ENCODE measurements around the gene C19orf25. TPM values are rescaled to one million over a fixed set of nuclear protein-coding genes. Genes with fewer than 3 reads are reported as not detected.

Gene C19orf25
- total RNA-seq, 4 donors from 2014 or later: 35.5 to 68.5 (median 61.9) TPM

DNA sequence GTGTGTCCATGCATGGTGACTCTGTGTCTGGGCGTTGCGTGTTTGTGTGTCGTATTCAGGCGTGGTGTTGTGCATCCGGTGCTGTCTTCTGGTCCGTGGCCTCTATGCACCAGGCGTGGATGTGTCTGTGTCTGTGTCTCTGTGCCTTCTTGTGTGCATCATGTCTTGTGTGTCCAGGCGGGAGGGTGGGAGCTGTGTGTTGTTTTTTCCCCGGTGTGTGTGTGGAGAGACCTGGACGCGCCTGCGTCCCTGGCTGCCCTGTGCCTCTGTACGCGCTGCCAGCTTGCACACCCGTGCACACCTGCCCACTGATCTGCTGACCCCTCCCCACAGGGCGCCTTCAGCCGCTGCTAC lies 45.9 kb upstream of the C19orf25 start:
- Histone ChIP-seq H3K27ac (no peak overlapping the region), H3K4me3 (no peak overlapping the region), H3K9me3 (no peaks in the 10 kb centered on the region), H3K36me3 (no peaks in the 10 kb centered on the region), H3K27me3 (peaks cover 0 to 28% of the 10 kb centered on the region in 2 donors), H3K4me1 (peaks cover 0 to 7% (median 3%) of the 10 kb centered on the region in 4 donors)
- TF ChIP-seq, protein P1, sequence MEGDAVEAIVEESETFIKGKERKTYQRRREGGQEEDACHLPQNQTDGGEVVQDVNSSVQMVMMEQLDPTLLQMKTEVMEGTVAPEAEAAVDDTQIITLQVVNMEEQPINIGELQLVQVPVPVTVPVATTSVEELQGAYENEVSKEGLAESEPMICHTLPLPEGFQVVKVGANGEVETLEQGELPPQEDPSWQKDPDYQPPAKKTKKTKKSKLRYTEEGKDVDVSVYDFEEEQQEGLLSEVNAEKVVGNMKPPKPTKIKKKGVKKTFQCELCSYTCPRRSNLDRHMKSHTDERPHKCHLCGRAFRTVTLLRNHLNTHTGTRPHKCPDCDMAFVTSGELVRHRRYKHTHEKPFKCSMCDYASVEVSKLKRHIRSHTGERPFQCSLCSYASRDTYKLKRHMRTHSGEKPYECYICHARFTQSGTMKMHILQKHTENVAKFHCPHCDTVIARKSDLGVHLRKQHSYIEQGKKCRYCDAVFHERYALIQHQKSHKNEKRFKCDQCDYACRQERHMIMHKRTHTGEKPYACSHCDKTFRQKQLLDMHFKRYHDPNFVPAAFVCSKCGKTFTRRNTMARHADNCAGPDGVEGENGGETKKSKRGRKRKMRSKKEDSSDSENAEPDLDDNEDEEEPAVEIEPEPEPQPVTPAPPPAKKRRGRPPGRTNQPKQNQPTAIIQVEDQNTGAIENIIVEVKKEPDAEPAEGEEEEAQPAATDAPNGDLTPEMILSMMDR (IDR thresholded peaks at IDR 0.05): no peak
- no peak for TF ChIP-seq POLR2A (IDR thresholded peaks at IDR 0.05)
- DNase-seq: no peak

DNA sequence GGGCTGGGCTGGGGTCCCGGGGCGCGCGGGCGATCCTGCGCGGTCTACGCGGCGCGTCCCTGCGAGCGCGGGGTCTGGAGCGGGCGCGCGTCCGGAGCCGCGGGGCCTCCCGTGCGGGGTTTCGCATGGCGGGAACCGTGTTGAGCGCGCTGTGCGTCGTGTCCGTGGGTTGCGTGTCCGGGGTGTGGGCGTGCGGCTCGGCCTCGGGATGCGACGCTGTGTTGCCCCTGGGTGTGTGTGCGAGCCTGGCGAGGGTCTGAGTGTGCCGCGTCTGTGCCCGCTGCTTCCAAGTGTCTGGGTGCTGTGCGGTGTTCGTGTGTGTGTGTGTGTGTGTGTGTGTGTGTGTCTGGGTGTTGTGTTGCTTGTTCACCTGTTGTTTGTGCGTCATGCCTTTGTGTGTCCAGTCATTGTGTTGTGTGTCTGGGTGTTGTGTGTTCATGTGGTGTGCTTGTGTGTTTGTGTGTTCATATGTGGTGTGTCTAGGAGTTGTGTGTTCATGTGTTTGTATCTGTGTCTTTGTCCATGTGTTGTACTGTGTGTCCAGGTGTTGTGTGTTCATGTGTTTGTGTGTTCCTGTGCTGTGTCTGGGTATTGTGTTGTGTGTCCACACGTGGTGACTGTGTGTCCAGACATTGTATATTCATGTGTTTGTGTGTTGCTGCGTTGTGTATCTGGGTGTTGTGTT lies 45.4 kb upstream of the C19orf25 start:
- Histone ChIP-seq H3K9me3 (no peaks in the 10 kb centered on the region), H3K27ac (no peak overlapping the region), H3K36me3 (no peaks in the 10 kb centered on the region), H3K4me3 (peak overlapping the region in 2 of 4 donors; percentile 26 to 34), H3K4me1 (peaks cover 0 to 7% (median 3%) of the 10 kb centered on the region in 4 donors), H3K27me3 (peaks cover 0 to 28% of the 10 kb centered on the region in 2 donors)
- no peak for TF ChIP-seq POLR2A (IDR thresholded peaks at IDR 0.05)
- TF ChIP-seq, protein P1 (IDR thresholded peaks at IDR 0.05): no peak
- no peak for DNase-seq

DNA sequence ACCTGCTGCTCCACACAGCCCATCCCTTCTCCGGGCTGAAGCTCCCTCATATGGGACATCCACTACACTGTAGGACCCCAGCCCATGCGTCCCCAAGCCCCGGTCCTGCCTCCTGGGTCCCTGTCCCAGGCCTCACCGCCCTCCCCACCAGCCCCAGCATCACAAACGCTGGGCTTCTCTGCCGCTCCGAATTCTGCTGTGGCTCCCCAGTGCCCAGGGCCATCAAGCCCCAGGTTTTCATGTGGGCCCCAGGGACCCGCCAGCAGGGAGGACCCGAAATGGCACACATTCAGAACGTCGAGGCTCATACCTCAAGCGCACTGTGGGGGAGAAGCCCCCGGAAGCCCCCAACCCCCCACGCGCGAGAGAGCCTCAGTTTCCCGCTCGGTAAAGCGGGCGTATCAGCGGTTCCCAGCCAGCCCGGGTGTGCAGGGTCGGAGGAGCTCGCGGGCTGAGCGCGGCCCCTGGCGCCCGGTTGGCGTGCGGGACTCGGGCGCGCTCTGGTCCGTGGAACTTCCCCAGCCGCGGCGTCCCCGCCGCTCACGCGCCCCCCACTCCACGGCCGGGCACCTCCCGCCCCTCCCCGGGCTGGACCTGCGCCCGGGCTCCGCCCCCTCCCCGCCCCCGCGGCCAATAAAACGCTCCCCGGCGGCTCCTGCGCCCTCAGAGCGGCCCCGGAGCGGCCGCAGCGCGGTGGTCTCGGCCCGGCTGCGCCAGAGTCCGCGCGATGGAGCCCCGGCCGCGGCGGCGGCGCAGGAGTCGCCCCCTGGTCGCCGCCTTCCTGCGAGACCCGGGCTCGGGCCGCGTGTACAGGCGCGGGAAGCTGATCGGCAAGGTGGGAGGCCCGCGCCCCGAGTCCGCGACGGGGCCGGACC lies 44.6 kb upstream of the C19orf25 start, which contains the start of gene PLK5:
Gene PLK5 (plus strand): TSS at position 666 of the 875 bp plus-strand sequence. CDS start 2,920 bp downstream, outside the sequence.
- DNase-seq: no peak
- Histone ChIP-seq H3K36me3 (no peaks in the 10 kb centered on the region), H3K4me3 (peak within 1 kb of the TSS in 2 of 4 donors; percentile 26 to 34), H3K27ac (no peak within 1 kb of the TSS), H3K9me3 (no peaks in the 10 kb centered on the region), H3K4me1 (peaks cover 0 to 7% (median 3%) of the 10 kb centered on the region in 4 donors), H3K27me3 (peaks cover 0 to 28% of the 10 kb centered on the region in 2 donors)
- TF ChIP-seq, protein P1 (IDR thresholded peaks at IDR 0.05): peak in 1 of 6 experiments; percentile 13
- TF ChIP-seq POLR2A (IDR thresholded peaks at IDR 0.05): no peak

DNA sequence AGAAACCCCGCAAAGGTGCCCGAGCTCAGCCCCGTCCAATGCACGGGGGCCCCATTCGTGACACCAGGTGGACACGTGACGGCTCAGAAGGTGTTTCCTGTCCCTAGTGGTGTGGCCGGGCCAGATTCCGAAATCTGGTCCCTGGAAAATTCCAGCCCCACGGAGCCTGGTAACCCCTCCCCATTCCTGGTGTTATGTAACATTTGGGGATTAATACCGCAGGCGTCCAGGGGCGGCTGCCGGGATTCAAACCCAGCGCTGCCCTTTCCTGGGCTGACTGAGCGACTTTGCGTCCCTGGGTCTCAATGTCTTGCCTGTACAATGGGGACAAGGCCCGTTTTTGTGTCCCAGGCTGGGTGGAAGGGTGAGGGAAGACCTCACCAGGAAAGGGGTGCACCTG lies 43.8 kb upstream of the C19orf25 start:
- no peak for DNase-seq
- H3K9me3 ChIP-seq: no peaks in the 10 kb centered on the region
- H3K27ac ChIP-seq: no peak overlapping the region
- no peak for TF ChIP-seq POLR2A (IDR thresholded peaks at IDR 0.05)
- TF ChIP-seq, protein P1 (IDR thresholded peaks at IDR 0.05): no peak
- peaks cover 0 to 28% of the 10 kb centered on the region in 2 donors for H3K27me3 ChIP-seq
- no peaks in the 10 kb centered on the region for H3K36me3 ChIP-seq
- peaks cover 0 to 7% (median 3%) of the 10 kb centered on the region in 4 donors for H3K4me1 ChIP-seq
- H3K4me3 ChIP-seq: no peak overlapping the region

DNA sequence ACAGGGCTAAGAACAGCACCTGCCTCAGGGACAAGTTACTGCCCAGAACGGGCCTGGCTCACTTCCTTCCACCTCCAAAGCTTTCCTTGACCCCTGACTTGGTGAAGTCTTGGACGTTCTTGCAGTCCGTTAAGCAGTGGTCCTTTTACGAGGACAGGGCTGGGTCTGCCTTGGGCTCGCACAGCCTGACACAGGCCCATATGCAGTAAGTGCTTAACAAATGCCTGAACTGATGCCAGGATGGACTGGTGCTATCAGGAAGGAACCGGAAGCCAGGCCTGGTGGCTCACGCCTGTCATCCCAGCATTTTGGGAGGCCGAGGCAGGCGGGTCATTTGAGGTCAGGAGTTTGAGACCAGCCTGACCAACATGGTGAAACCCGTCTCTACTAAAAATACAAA lies 43.0 kb upstream of the C19orf25 start:
- peak overlapping the region in 1 of 4 donors; percentile 9 for H3K27ac ChIP-seq
- peaks cover 0 to 28% of the 10 kb centered on the region in 2 donors for H3K27me3 ChIP-seq
- no peak overlapping the region for H3K4me3 ChIP-seq
- TF ChIP-seq POLR2A (IDR thresholded peaks at IDR 0.05): no peak
- TF ChIP-seq, protein P1 (IDR thresholded peaks at IDR 0.05): no peak
- DNase-seq: no peak
- no peaks in the 10 kb centered on the region for H3K9me3 ChIP-seq
- peaks cover 0 to 7% (median 3%) of the 10 kb centered on the region in 4 donors for H3K4me1 ChIP-seq
- no peaks in the 10 kb centered on the region for H3K36me3 ChIP-seq

Data from Peyer's patch (tissue), 4 donors.